Stimulated activated naive B cell treated with anti-CD40 and anti-IgM and Interleukin-4, amounts not matched to agents 10 μg/mL and 1 μg/mL and 100 μg/mL, for 72 hours (primary cell): ENCODE measurements around the gene TCP11L2.
A peak's percentile ranks its signal among the peaks of the same experiment; 100 is the strongest.
"Not testable (repeated sequence)": the region's sequence is repeated elsewhere in the genome, so short reads cannot be mapped to it uniquely, and the experiment has no call there.

Experiments
- ATAC-seq, 2 donors: fragments of 150-1000 bp; cut with Tn5 transposase; replicated peaks; 2 replicates each; pipeline ENCODE4 v1.10.0; 2021; ENCODE audit warnings: moderate library complexity in 1 of 2
- DNase-seq: peaks from one replicate; pipeline ENCODE4 v3.0.0; 2021
- H3K27ac Mint-ChIP-seq: one replicate; pipeline ENCODE4 v1.8.0; 2022; ENCODE audit warnings: mild to moderate bottlenecking, mixed read lengths
- H3K27me3 Mint-ChIP-seq, 2 donors: one replicate each; pipeline ENCODE4 v1.8.0; 2022; ENCODE audit warnings: mixed read lengths in 2 of 2
- H3K36me3 Mint-ChIP-seq, 2 donors: one replicate each; pipeline ENCODE4 v1.8.0; 2022; ENCODE audit warnings: mixed read lengths in 2 of 2, mild to moderate bottlenecking in 1 of 2
- H3K4me1 Mint-ChIP-seq, 2 donors: one replicate each; pipeline ENCODE4 v1.8.0; 2022; ENCODE audit warnings: mixed read lengths in 2 of 2, mild to moderate bottlenecking in 1 of 2
- H3K4me3 Mint-ChIP-seq, 2 donors: one replicate each; pipeline ENCODE4 v1.8.0; 2022; ENCODE audit warnings: mild to moderate bottlenecking in 2 of 2, mixed read lengths in 2 of 2, moderate library complexity in 1 of 2
- H3K9me3 Mint-ChIP-seq, 2 donors: one replicate each; pipeline ENCODE4 v1.8.0; 2022; ENCODE audit warnings: mixed read lengths in 2 of 2, mild to moderate bottlenecking in 1 of 2

TCP11L2 gene

DNA sequence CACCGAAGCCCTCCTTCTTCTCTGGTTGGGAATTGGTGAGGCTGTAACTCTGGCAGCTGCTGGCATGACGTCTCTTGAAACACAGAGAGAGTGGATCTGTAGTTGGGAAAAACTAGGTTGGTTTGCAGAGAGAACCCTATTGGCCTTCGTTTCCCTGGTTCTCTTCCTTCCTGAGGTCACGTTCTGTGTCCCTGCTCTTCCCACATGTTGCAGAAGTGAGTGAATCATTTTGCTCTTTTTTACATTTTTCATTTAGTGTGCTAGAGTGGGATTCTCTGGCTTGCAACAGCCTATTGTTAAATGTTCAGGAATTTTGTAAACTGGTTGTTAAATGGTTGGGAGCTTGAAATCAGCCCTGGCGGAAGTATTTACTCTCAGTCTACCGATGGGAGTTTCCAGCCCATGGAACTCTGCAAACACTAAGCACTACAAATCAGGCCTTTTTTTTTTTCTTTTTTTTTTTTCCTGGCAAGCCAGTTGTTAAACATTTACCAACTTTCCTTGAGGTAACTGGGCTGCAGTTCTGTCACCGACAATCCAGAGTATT lies 27.9 kb upstream of the TCP11L2 start:
- Mint-ChIP-seq H3K27me3 (peaks cover 36 to 47% of the 10 kb centered on the region in 2 donors), H3K9me3 (no peaks in the 10 kb centered on the region), H3K4me1 (peaks cover 8 to 20% of the 10 kb centered on the region in 2 donors), H3K4me3 (no peak overlapping the region), H3K36me3 (peaks cover 0 to 4% of the 10 kb centered on the region in 2 donors), H3K27ac (no peak overlapping the region)
- DNase-seq, result no peak
- no peak for ATAC-seq

DNA sequence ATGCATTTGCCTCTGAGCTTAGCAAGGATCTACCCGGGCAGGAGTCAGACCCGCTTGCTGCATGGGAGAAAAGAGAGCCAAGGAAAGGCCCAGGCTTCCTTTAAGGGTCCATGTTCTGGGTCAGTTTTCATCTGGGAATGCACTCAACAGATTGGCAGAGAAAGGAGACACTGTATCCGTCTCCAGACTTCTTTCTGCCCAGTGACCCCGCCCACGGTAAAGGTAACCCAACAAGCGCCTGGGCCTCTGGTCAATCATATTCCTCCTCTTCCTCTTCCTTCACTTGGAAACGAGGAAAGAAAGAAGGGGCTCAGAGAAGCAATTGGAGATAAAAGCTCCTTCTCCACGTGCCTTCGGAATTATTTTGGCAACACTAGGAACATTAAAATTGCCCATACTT lies 27.1 kb upstream of the TCP11L2 start:
- H3K36me3 Mint-ChIP-seq, result peaks cover 0 to 4% of the 10 kb centered on the region in 2 donors
- no peak for ATAC-seq

DNA sequence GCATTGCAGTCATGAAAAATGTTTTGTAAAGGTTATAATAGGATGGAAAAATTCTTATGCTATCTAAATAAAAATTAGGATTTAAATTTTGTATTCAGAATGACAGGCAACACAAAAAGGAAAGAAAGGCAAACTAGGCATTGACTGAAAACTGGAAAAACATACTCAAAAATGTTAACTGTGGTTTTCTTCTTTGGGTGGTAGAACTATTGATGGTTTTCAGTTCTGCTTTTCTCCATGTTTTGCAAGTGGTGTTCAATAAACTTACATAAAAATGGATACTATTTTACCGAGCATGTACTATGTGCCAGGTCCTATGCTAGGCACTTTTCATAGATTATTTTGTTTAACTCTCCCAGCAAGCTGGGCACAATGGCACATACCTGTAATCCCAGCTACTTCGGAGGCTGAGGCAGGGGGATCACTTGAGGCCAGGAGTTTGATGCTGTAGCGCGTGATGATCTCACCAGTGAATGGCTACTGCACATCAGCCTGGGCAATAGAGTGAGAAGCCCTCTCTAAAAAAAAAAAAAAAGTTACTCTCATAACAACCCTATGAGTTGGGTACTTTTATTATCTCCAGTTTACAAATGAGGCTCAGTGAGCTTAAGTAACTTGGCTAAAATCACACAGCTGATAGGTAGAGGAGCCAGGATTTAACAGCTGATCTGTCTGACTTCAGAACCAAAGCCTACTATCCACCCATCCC lies 26.3 kb upstream of the TCP11L2 start:
- H3K9me3 Mint-ChIP-seq, result no peaks in the 10 kb centered on the region
- H3K4me3 Mint-ChIP-seq, result peak overlapping the region in 1 of 2 donors; percentile 35
- peak; percentile 19 for DNase-seq
- H3K4me1 Mint-ChIP-seq, result peaks cover 8 to 20% of the 10 kb centered on the region in 2 donors
- peak overlapping the region; percentile 87 for H3K27ac Mint-ChIP-seq
- peak; percentile 93 to 96 for ATAC-seq
- peaks cover 0 to 4% of the 10 kb centered on the region in 2 donors for H3K36me3 Mint-ChIP-seq
- peaks cover 24 to 35% of the 10 kb centered on the region in 2 donors for H3K27me3 Mint-ChIP-seq

More for the DNA sequence above, 27.1 kb upstream of the TCP11L2 start:
- DNase-seq, result no peak
- H3K4me3 Mint-ChIP-seq, result no peak overlapping the region
- H3K27me3 Mint-ChIP-seq, result peaks cover 31 to 42% of the 10 kb centered on the region in 2 donors
- peaks cover 8 to 20% of the 10 kb centered on the region in 2 donors for H3K4me1 Mint-ChIP-seq
- no peaks in the 10 kb centered on the region for H3K9me3 Mint-ChIP-seq
- no peak overlapping the region for H3K27ac Mint-ChIP-seq

- peaks cover 11 to 15% of the 10 kb centered on the region in 2 donors for H3K4me1 Mint-ChIP-seq
- peaks cover 6 to 7% of the 10 kb centered on the region in 2 donors for H3K9me3 Mint-ChIP-seq
- ATAC-seq (no peak), DNase-seq (no peak)
- no peak overlapping the region for H3K4me3 Mint-ChIP-seq
- peaks cover 2 to 8% of the 10 kb centered on the region in 2 donors for H3K36me3 Mint-ChIP-seq
- H3K27me3 Mint-ChIP-seq, result peaks cover 49 to 59% of the 10 kb centered on the region in 2 donors
- no peak overlapping the region for H3K27ac Mint-ChIP-seq
These were observed 22.4 kb upstream of the TCP11L2 start for GRCh38 chr12:106280106-106280505.

DNA sequence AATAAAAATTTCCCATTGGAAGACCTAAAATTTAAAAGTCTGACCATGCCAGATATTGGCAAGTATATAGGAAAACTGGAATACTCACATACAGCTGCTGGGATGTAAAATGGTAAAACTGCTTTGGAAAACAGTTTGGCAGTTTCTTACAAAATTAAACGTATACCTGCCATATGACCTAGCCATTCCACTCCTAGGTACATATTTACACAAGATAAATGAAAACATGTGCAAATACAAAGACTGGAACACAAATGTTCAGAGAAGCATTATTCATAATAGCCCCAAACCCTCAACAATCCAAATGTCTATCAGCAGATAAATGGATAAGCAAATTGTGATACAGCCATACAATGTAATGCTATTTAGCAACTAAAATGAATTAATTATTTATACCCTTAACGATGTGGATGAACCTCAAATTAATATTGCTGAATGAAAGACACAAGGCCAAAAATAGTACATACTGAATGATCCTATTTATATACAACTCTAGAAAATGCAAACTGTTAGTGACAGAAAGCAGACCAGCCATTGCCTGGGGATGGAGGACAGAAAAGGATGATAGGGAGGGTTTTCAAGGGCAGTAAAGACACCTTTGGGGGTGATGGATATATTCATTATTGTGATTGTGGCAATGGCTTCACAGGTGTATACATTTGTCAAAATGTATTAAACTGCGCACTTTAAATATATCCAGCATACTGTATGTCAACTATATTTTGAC lies 21.3 kb upstream of the TCP11L2 start:
- Mint-ChIP-seq H3K36me3 (peaks cover 2 to 8% of the 10 kb centered on the region in 2 donors), H3K27ac (no peak overlapping the region), H3K4me3 (no peak overlapping the region), H3K9me3 (peaks cover 6 to 7% of the 10 kb centered on the region in 2 donors), H3K4me1 (peaks cover 12 to 13% of the 10 kb centered on the region in 2 donors), H3K27me3 (peaks cover 53 to 61% of the 10 kb centered on the region in 2 donors)
- ATAC-seq (no peak), DNase-seq (no peak)

GRCh38 chr12:106281804-106282203 lies 20.7 kb upstream of the TCP11L2 start:
- no peak overlapping the region for H3K4me3 Mint-ChIP-seq
- peaks cover 2 to 8% of the 10 kb centered on the region in 2 donors for H3K36me3 Mint-ChIP-seq
- ATAC-seq (no peak), DNase-seq (no peak)
- peaks cover 6 to 7% of the 10 kb centered on the region in 2 donors for H3K9me3 Mint-ChIP-seq
- no peak overlapping the region for H3K27ac Mint-ChIP-seq
- H3K27me3 Mint-ChIP-seq, result peaks cover 53 to 61% of the 10 kb centered on the region in 2 donors
- H3K4me1 Mint-ChIP-seq, result peaks cover 10 to 13% of the 10 kb centered on the region in 2 donors

- Mint-ChIP-seq H3K4me3 (no peak overlapping the region), H3K27me3 (peaks cover 50 to 57% of the 10 kb centered on the region in 2 donors), H3K9me3 (peaks cover 6 to 7% of the 10 kb centered on the region in 2 donors), H3K4me1 (peaks cover 9 to 13% of the 10 kb centered on the region in 2 donors), H3K36me3 (peaks cover 2 to 8% of the 10 kb centered on the region in 2 donors), H3K27ac (no peak overlapping the region)
- peak; percentile 30 for DNase-seq
- ATAC-seq, result peak; percentile 77 to 83
These were observed 20.0 kb upstream of the TCP11L2 start for GRCh38 chr12:106282457-106283097.

- peaks cover 34 to 38% of the 10 kb centered on the region in 2 donors for H3K27me3 Mint-ChIP-seq
- peaks cover 6 to 7% of the 10 kb centered on the region in 2 donors for H3K9me3 Mint-ChIP-seq
- H3K4me1 Mint-ChIP-seq, result peaks cover 13 to 14% of the 10 kb centered on the region in 2 donors
- H3K36me3 Mint-ChIP-seq, result peaks cover 2 to 4% of the 10 kb centered on the region in 2 donors
- ATAC-seq (peak in 1 of 2 donors; percentile 33), DNase-seq (no peak)
- H3K4me3 Mint-ChIP-seq, result no peak overlapping the region
- no peak overlapping the region for H3K27ac Mint-ChIP-seq
These were observed 18.0 kb upstream of the TCP11L2 start for GRCh38 chr12:106284358-106285105.

GRCh38 chr12:106285982-106286381 lies 16.6 kb upstream of the TCP11L2 start:
- Mint-ChIP-seq H3K9me3 (peaks cover 6 to 7% of the 10 kb centered on the region in 2 donors), H3K4me1 (peaks cover 13 to 14% of the 10 kb centered on the region in 2 donors), H3K27me3 (peaks cover 29 to 33% of the 10 kb centered on the region in 2 donors), H3K36me3 (peaks cover 2 to 4% of the 10 kb centered on the region in 2 donors), H3K27ac (no peak overlapping the region), H3K4me3 (no peak overlapping the region)
- ATAC-seq, result peak; percentile 34 to 56
- DNase-seq, result no peak

DNA sequence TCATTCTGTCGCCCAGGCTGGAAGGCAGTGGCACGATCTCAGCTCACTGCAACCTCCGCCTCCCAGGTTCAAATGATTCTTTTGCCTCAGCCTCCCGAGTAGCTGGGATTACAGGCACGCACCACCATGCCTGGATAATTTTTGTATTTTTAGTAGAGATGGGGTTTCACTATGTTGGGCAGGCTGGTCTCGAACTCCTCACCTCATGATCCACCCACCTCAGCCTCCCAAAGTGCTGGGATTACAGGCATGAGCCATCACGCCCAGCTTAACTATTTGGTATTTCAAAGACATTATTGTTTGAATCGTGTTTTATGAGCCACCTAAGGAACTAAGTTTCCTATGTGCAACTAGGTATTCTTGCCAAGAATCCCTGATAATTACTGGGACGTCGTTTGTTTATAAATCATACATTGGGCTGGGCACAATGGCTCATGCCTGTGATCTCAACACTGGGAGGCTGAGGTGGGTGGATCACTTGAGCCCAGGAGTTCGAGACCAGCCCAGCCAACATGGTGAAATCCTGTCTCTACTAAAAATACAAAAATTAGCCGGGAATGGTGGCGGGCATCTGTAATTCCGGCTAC lies 15.9 kb upstream of the TCP11L2 start:
- DNase-seq, ATAC-seq, H3K36me3 Mint-ChIP-seq, H3K9me3 Mint-ChIP-seq, H3K4me3 Mint-ChIP-seq, H3K27ac Mint-ChIP-seq: not testable (repeated sequence)
- Mint-ChIP-seq H3K27me3 (peaks cover 29 to 33% of the 10 kb centered on the region in 2 donors), H3K4me1 (peaks cover 13 to 14% of the 10 kb centered on the region in 2 donors)

DNA sequence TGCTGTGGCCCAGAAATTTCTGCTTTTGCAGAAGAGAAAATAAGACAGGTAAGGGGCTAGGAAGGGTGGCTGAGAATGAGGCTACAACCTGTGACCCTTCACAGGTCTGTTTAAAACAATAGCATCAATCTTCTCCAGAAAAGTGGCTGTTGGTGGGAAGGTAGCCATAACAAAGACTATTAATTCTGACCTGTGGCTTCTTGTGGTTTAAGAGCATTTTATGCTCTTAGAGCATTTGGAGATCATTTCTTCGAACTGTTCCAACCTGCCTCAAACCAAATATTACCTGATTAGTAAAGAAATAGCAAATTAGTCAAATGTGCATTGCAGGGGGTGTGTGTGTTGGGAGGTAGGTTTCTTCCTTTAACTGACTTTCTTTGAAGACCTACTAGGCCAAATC lies 15.2 kb upstream of the TCP11L2 start:
- Mint-ChIP-seq H3K27me3 (peaks cover 27 to 30% of the 10 kb centered on the region in 2 donors), H3K4me3 (no peak overlapping the region), H3K36me3 (peaks cover under 1 to 2% of the 10 kb centered on the region in 2 donors), H3K4me1 (peaks cover 11 to 14% of the 10 kb centered on the region in 2 donors), H3K27ac (no peak overlapping the region), H3K9me3 (peaks cover 2% of the 10 kb centered on the region in 2 donors)
- no peak for DNase-seq
- ATAC-seq, result no peak

GRCh38 chr12:106288101-106288493 lies 14.4 kb upstream of the TCP11L2 start:
- Mint-ChIP-seq H3K4me1 (peaks cover 8 to 14% of the 10 kb centered on the region in 2 donors), H3K27ac (no peak overlapping the region), H3K27me3 (peaks cover 19 to 23% of the 10 kb centered on the region in 2 donors), H3K36me3 (no peaks in the 10 kb centered on the region), H3K9me3 (no peaks in the 10 kb centered on the region), H3K4me3 (no peak overlapping the region)
- ATAC-seq, result no peak
- no peak for DNase-seq
